B cell (primary cell): Measurements from ENCODE around the gene OR52H1. TPM values are rescaled to one million over a fixed set of nuclear protein-coding genes. Genes with fewer than 3 reads are reported as not detected.

Experiments used
- ATAC-seq: fragments of 200-7000 bp; cut with Tn5 transposase; one replicate; pipeline ENCODE4 v1.10.0; 2021; ENCODE audit warnings: low read depth, mild to moderate bottlenecking, moderate number of reproducible peaks, moderate library complexity
- CTCF ChIA-PET: fragments of 350-600 bp; sonication (Branson Sonifier 250); formaldehyde crosslinking; loops from one replicate; lab custom pipeline; 2021; ENCODE audit warnings: antibody characterized with exemption, inconsistent platforms; lab: Charles Lee
- POLR2A ChIA-PET: fragments of 350-600 bp; sonication (Branson Sonifier 250); formaldehyde crosslinking; loops from one replicate; lab custom pipeline; 2021; ENCODE audit warnings: antibody characterized with exemption; lab: Charles Lee
- DNase-seq: peaks from one replicate; pipeline ENCODE4 v3.0.0; 2013
- H2AFZ ChIP-seq: 2 replicates; pipeline ENCODE4 v1.6.1; 2012; ENCODE audit warnings: mild to moderate bottlenecking, low read depth, low read length; ENCODE audit not compliant: insufficient read depth, poor library complexity, severe bottlenecking
- H3K27ac ChIP-seq, 2 donors: 1 replicate in 1 of 2; 2 replicates in 1 of 2; pipeline ENCODE4 v1.5.1; 2012 to 2013; ENCODE audit warnings: low read length in 2 of 2, mild to moderate bottlenecking in 2 of 2, moderate library complexity in 1 of 2
- H3K27me3 ChIP-seq, 4 experiments: fragments of 200-600 bp in 1 of 4; sonication (generic) in 1 of 4; replicated peaks in 1 of 4; 1 replicate in 2 of 4; 2 replicates in 2 of 4; pipeline versions ENCODE4 v1.6.1 to v1.7.0; 2013 to 2016; ENCODE audit warnings: low read length in 3 of 4, mild to moderate bottlenecking in 2 of 4, mixed read lengths in 1 of 4, moderate library complexity in 1 of 4; ENCODE audit not compliant: insufficient read depth in 4 of 4, control insufficient read depth in 3 of 4; ENCODE audit errors: control extremely low read depth in 1 of 4
- H3K36me3 ChIP-seq, 2 experiments: replicated peaks in 1 of 2; 1 replicate in 1 of 2; 2 replicates in 1 of 2; pipeline versions ENCODE4 v1.6.1 to v1.7.1; 2013; ENCODE audit warnings: low read length in 1 of 2; ENCODE audit not compliant: insufficient read depth in 2 of 2, control insufficient read depth in 1 of 2; ENCODE audit errors: control extremely low read depth in 1 of 2, extremely low read depth in 1 of 2
- H3K4me1 ChIP-seq, 2 donors: fragments of 200-600 bp in 1 of 2; sonication (generic) in 1 of 2; 1 replicate in 1 of 2; 2 replicates in 1 of 2; pipeline versions ENCODE4 v1.5.1 to v1.6.1; 2013 to 2017; ENCODE audit warnings: low read length in 2 of 2; ENCODE audit not compliant: control insufficient read depth in 2 of 2, insufficient read depth in 2 of 2
- H3K4me2 ChIP-seq: replicated peaks from 2 replicates; pipeline ENCODE3; 2012; ENCODE audit warnings: mild to moderate bottlenecking, low read depth, low read length; ENCODE audit not compliant: poor library complexity, severe bottlenecking
- H3K4me3 ChIP-seq, 5 experiments: fragments of 200-600 bp in 1 of 5; sonication (generic) in 1 of 5; 1 replicate in 3 of 5; 2 replicates in 2 of 5; pipeline versions ENCODE4 v1.5.1 to v1.7.0; 2011 to 2016; ENCODE audit warnings: low read length in 4 of 5, mild to moderate bottlenecking in 4 of 5, low read depth in 2 of 5, control low read depth in 1 of 5, moderate library complexity in 1 of 5; ENCODE audit not compliant: insufficient read depth in 1 of 5; ENCODE audit errors: control extremely low read depth in 1 of 5, extremely low read depth in 1 of 5
- H3K79me2 ChIP-seq: fragments of 200-600 bp; sonication (generic); one replicate; pipeline ENCODE4 v1.6.0; 2016; ENCODE audit warnings: low read length; ENCODE audit not compliant: control insufficient read depth, insufficient read depth
- H3K9ac ChIP-seq: fragments of 200-600 bp; sonication (generic); 2 replicates; pipeline ENCODE4 v1.6.1; 2017; ENCODE audit warnings: mild to moderate bottlenecking, low read length, moderate library complexity
- H3K9me3 ChIP-seq, 3 donors: one replicate each; pipeline versions ENCODE4 v1.6.1 to v1.7.1; 2013; ENCODE audit warnings: low read length in 2 of 3; ENCODE audit not compliant: control insufficient read depth in 2 of 3, insufficient read depth in 1 of 3; ENCODE audit errors: control extremely low read depth in 1 of 3
- H4K20me1 ChIP-seq: 2 replicates; pipeline ENCODE4 v1.6.0; 2012; ENCODE audit warnings: mild to moderate bottlenecking, low read length; ENCODE audit not compliant: insufficient read depth, control insufficient read depth, poor library complexity, severe bottlenecking
- H3K27ac Mint-ChIP-seq: one replicate; pipeline ENCODE4 v1.8.0; 2021; ENCODE audit warnings: mixed read lengths
- H3K27me3 Mint-ChIP-seq: one replicate; pipeline ENCODE4 v1.8.0; 2021; ENCODE audit warnings: mixed read lengths
- H3K4me1 Mint-ChIP-seq: one replicate; pipeline ENCODE4 v1.8.0; 2021; ENCODE audit warnings: mixed read lengths
- H3K4me3 Mint-ChIP-seq: one replicate; pipeline ENCODE4 v1.8.0; 2021; ENCODE audit warnings: mixed read lengths
- H3K9me3 Mint-ChIP-seq: one replicate; pipeline ENCODE4 v1.8.0; 2022; ENCODE audit warnings: mixed read lengths; ENCODE audit not compliant: insufficient read depth
- EZH2 ChIP-seq: IDR thresholded peaks from 2 replicates; pipeline ENCODE4 v1.6.1; 2012; ENCODE audit warnings: borderline replicate concordance, low read depth, mild to moderate bottlenecking, moderate library complexity, low read length; ENCODE audit not compliant: insufficient read depth, poor library complexity, severe bottlenecking
- WGBS: methylation state at CpG from one replicate; pipeline ENCODE4 v1.1.5; 2013; ENCODE audit warnings: missing lambda C conversion rate; ENCODE audit not compliant: insufficient coverage; 5-methylcytosine and 5-hydroxymethylcytosine counted together
- intact Hi-C: fragments of 100-400 bp; cut with micrococcal nuclease; formaldehyde crosslinking; loops from one replicate; pipeline ENCODE4 v1.10.0; 2022
- polyA plus RNA-seq: library from polyadenylated mRNA; depleted of rRNA; stranded (reverse); fragments of >200 nt; gene quantifications from 2 replicates; pipeline ENCODE4 v1.2.3, GENCODE V29; 2012
- total RNA-seq, 2 donors: library from RNA; stranded (reverse); fragments of 120-200 nt in 1 of 2; gene quantifications; 1 replicate in 1 of 2; 2 replicates in 1 of 2; pipeline versions ENCODE4 v1.2.3 to v1.2.4, GENCODE V29; 2013 to 2022
- TF ChIP-seq, protein P1 (sequence below): fragments of 200-600 bp; IDR thresholded peaks from one replicate; pipeline ENCODE4 v1.8.0; 2022; ENCODE audit warnings: antibody characterized with exemption, mild to moderate bottlenecking

Gene OR52H1
- total and polyA plus RNA-seq, 2 donors (not counting 1 experiment from before 2014, with no cell fraction given) = 0.15 to 0.37 TPM

DNA sequence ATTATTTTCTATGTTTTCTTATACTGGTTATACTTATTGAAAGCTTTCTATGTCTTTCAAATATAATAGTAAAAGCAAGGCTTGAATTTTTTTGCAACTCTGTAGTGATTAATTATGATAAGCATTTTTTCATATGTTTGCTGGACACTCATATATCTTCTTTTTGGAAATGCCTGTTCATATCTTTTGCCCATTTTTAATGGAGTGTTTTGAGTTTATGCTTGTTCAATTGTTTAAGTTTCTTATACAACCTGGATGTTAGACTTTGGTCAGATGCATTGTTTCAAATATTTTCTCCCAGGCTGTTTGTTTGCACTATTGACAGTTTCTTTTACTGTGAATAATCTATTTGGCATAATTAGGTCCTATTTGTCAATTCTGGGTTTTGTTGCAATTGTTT is 11.9 kb downstream of the OR52H1 start:
- Histone ChIP-seq H3K27me3 (no peaks in the 10 kb centered on the region), H3K9ac (no peak overlapping the region), H3K4me3 (no peak overlapping the region), H3K27ac (no peak overlapping the region), H3K4me2 (no peak overlapping the region), H2AFZ (no peak overlapping the region), H3K79me2 (no peaks in the 10 kb centered on the region), H3K9me3 (peaks cover 0 to 4% (median 1%) of the 10 kb centered on the region in 3 donors), H3K4me1 (no peaks in the 10 kb centered on the region), H3K36me3 (no peaks in the 10 kb centered on the region), H4K20me1 (no peaks in the 10 kb centered on the region)
- DNase-seq (no peak), ATAC-seq (no peak)
- intact Hi-C loops = no loop called here
- ChIA-PET CTCF (no interaction called here), POLR2A (no interaction called here)
- Mint-ChIP-seq H3K27ac (no peak overlapping the region), H3K27me3 (peaks cover 12% of the 10 kb centered on the region), H3K4me1 (no peaks in the 10 kb centered on the region), H3K9me3 (no peaks in the 10 kb centered on the region), H3K4me3 (no peak overlapping the region)
- TF ChIP-seq EZH2 = no peak
- TF ChIP-seq, protein P1, sequence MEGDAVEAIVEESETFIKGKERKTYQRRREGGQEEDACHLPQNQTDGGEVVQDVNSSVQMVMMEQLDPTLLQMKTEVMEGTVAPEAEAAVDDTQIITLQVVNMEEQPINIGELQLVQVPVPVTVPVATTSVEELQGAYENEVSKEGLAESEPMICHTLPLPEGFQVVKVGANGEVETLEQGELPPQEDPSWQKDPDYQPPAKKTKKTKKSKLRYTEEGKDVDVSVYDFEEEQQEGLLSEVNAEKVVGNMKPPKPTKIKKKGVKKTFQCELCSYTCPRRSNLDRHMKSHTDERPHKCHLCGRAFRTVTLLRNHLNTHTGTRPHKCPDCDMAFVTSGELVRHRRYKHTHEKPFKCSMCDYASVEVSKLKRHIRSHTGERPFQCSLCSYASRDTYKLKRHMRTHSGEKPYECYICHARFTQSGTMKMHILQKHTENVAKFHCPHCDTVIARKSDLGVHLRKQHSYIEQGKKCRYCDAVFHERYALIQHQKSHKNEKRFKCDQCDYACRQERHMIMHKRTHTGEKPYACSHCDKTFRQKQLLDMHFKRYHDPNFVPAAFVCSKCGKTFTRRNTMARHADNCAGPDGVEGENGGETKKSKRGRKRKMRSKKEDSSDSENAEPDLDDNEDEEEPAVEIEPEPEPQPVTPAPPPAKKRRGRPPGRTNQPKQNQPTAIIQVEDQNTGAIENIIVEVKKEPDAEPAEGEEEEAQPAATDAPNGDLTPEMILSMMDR = no peak

DNA sequence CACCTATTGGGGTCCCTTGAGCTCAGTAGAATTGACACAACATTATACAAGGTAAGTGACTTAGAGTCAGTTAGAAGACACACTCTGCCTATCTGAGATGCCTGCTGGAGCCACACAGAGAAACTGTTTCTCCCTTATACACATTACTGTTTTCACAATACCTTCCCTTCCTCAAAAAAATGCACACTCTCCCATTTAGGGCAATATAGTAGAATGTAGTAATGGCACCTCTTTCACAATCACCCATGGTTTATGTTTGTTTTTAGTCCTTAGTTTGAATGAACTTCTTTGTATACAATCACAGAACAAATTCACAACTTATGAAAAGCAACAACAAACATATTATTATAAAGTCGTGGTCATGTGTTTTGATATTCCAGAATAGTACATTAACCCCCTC is 14.3 kb downstream of the OR52H1 start:
- H3K27ac Mint-ChIP-seq = no peak overlapping the region
- no peaks in the 10 kb centered on the region for H3K9me3 Mint-ChIP-seq
- H3K9ac ChIP-seq = no peak overlapping the region
- no peaks in the 10 kb centered on the region for H3K27me3 ChIP-seq
- no peaks in the 10 kb centered on the region for H4K20me1 ChIP-seq
- no peaks in the 10 kb centered on the region for H3K36me3 ChIP-seq
- TF ChIP-seq, protein P1 = no peak
- no peak for TF ChIP-seq EZH2
- CTCF ChIA-PET = no interaction called here
- H3K4me1 Mint-ChIP-seq = no peaks in the 10 kb centered on the region
- peaks cover 9% of the 10 kb centered on the region for H3K27me3 Mint-ChIP-seq
- H3K4me1 ChIP-seq = no peaks in the 10 kb centered on the region
- intact Hi-C loops = no loop called here
- no peak overlapping the region for H3K4me2 ChIP-seq
- H2AFZ ChIP-seq = no peak overlapping the region
- no peak overlapping the region for H3K27ac ChIP-seq
- H3K4me3 Mint-ChIP-seq = no peak overlapping the region
- ATAC-seq (no peak), DNase-seq (no peak)
- H3K4me3 ChIP-seq = no peak overlapping the region
- no peaks in the 10 kb centered on the region for H3K79me2 ChIP-seq
- no CpG with 5 or more reads among the region's 1 CpG for WGBS
- POLR2A ChIA-PET = no interaction called here
- H3K9me3 ChIP-seq = peaks cover 0 to 4% (median 0%) of the 10 kb centered on the region in 3 donors
